Right ventricle myocardium superior (tissue), 1 donor: Measurements from ENCODE around the gene ZNF467. TPM values are rescaled to one million over a fixed set of nuclear protein-coding genes. Genes with fewer than 3 reads are reported as not detected.

Experiments
- ATAC-seq: fragments of 200-7000 bp; cut with Tn5 transposase; one replicate; pipeline ENCODE4 v1.9.1; 2020; ENCODE audit warnings: mild to moderate bottlenecking; ENCODE audit not compliant: poor library complexity
- DNase-seq: peaks from one replicate; pipeline ENCODE4 v3.0.0-alpha.2; 2020
- intact Hi-C: fragments of 100-400 bp; cut with DNase I; formaldehyde crosslinking; loops from one replicate; pipeline ENCODE4 v1.11.2; 2022
- total RNA-seq: library from RNA; stranded (reverse); fragmentation: NEBNext Ultra II Directional; extraction: Animal tissue kit (Norgen Biotek cat#: 25700); gene quantifications from one replicate; pipeline ENCODE4 v1.2.1, GENCODE V29; 2021
- donor health status: DM: no; HTN: yes; CAD: no; lungs with severe emphysema.

Gene ZNF467
- total RNA-seq, 1 donor from 2014 or later = 5.2 TPM

DNA sequence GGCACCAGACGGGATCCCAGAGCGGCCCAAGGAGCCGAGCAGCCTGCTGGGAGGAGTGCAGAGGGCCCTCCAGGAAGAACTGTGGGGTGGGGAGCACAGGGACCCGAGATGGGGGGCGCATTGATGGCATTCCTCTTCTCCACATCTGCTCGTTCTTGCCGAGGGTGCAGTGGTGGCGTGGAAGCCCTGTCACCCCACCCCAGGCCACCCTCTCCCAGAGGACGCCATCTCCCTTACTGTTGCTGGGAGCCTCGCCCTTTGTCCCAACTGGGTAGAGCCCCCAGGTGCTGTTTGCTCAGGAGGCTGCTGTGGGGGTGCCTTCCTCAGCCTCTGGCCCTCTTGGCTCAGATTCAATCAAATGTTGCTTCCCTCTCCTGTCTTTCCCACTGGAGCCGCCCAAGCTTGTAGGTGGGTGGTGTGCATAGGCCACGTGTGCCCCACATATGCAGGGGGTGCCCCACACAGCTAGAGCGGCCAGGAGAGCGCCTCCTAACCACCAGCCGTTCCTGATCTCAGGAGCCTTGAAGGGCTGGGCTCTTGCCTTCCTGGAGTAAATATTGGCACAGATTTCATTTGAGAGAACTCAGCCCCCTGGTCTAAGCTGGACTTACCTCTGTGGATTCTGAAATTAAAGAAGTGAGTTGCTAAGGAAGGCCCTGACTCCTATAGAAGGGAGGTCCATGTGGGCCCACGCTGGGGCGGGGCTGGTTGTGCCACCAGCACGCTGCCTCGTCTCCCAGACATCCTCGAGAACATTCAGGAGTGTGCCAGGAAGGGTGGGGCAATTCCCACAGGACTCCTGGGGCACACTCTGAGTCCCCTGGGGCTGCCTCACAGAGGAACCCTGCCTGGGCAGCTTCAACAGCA, 39.2 kb downstream of the ZNF467 start:
- intact Hi-C loops = no loop called here
- DNase-seq = no peak
- ATAC-seq = no peak

- intact Hi-C loops = no loop called here
- no peak for DNase-seq
- ATAC-seq = no peak
Observed at GRCh38 chr7:149733131-149733923, 40.1 kb downstream of the ZNF467 start.

DNA sequence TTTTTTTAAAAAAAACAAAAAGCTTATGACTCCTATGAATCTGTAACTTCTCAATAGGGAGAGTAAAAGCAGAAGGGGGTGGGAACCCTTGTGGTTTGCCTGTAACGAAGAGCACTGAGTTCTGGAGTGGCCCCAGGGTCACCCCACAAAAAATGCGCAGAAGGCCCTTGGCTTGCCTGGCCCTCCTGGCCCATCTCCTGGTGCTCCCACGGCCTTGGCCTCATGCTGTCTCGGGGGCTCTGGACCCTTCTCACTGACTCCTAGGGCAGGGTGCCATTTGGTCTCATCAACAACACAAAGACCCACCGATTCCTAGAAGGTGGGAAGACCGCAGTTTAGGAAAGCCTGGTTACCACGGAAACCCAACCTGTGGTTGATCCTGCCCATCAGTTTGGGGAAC, 40.8 kb downstream of the ZNF467 start:
- DNase-seq = no peak
- no peak for ATAC-seq

GRCh38 chr7:149732111-149732561, 41.3 kb downstream of the ZNF467 start:
- intact Hi-C loops = no loop called here
- DNase-seq = no peak
- ATAC-seq = peak; percentile 28

More for the DNA sequence above, 40.8 kb downstream of the ZNF467 start:
- intact Hi-C loops = no loop called here

GRCh38 chr7:149731207-149731955, 42.0 kb downstream of the ZNF467 start:
- ATAC-seq = no peak
- intact Hi-C loops = no loop called here
- DNase-seq = no peak

- intact Hi-C loops = no loop called here
- DNase-seq = peak; percentile 78
- peak; percentile 88 for ATAC-seq
Observed at GRCh38 chr7:149729983-149730801, 43.2 kb downstream of the ZNF467 start.

DNA sequence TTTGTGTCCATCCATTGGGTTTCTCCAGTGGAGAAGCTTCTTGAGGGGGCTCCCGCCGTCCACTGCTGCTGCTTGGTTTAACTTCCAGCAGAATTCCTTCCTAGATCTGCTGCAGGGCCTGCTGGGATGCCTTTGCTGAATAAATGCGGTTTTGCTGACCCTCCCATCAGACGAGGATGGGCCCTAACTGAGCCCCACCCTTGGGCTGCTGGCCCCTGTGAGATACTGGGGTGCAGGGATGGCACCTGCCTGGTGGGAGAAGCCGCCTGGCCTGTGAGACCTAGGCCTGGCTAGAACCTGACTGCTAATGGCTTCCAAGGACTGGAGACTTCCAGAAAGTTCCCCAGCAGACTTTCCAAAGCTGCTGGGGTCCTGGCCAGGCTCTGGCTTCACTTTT, 43.8 kb downstream of the ZNF467 start:
- DNase-seq (no peak), ATAC-seq (no peak)
- intact Hi-C loops = no loop called here

DNA sequence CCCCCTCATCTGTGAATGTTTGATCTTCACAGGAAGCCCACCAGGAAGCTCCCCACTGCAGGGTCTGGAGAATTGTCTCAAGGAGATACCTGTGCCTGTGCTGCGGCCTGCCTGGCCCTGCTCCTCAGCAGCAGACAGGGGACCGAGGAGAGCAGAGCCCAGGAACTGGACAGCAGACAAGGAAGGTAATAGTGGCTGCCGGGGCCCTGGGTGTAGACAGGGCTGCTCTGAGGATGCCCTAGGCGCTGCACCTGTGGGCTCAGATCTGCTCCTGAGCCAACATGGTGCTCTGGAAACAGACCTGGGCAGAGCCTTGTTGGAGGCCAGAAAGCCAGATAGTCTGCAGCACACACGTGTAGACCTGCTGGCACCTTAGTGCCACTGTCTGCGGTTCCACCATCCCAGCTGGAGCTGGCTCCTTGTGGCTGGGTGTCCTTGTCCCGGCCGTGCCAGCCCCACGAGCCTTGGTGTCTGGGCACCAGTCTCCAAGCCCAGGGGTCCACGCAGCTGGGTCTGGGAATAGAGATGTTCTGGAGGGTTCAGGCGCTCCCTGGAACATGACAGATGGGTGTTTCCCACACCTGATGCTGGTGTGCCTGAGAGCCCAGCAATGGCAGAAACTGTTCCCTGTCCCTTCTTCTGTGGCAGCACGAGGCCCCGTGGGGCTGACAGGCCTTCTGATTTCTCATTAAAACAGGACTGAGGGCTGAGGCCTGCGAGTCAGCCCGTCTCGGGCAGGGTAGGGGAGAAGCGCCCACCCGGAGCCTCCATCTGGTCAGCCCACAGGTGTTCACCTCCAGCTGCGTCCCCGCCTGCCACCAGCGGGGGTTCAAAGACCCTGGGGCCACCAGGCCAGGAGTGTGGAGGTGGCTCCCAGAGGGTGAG, 44.7 kb downstream of the ZNF467 start:
- ATAC-seq = no peak
- intact Hi-C loops = no loop called here
- no peak for DNase-seq

GRCh38 chr7:149727899-149728476, 45.4 kb downstream of the ZNF467 start:
- DNase-seq (no peak), ATAC-seq (no peak)
- intact Hi-C loops = no loop called here

GRCh38 chr7:149727053-149727898, 46.1 kb downstream of the ZNF467 start:
- ATAC-seq (no peak), DNase-seq (no peak)
- intact Hi-C loops = no loop called here

DNA sequence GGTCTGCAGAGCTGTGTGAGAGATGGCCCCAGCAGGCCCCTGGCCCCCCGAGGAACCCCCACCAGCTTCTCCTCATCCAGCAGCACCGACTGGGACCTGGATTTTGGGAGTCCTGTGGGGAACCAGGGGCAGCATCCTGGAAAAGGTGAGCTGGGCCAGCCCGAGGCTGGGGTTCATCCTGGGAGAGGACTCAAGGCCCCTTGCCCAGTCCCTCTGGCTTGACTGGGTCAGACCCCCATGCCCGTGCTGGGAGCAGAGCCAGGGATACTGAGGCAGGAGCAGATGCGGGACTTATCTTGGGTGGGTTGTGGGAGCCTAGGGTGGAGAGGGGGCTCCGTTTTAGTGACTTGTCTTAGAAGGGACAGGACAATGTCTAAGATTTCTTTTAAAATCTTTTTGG, 47.5 kb downstream of the ZNF467 start:
- intact Hi-C loops = no loop called here
- no peak for ATAC-seq
- DNase-seq = no peak

GRCh38 chr7:149725426-149725821, 48.0 kb downstream of the ZNF467 start:
- DNase-seq = no peak
- ATAC-seq = no peak
- intact Hi-C loops = no loop called here

GRCh38 chr7:149724661-149725425, 48.5 kb downstream of the ZNF467 start:
- intact Hi-C loops = no loop called here
- no peak for DNase-seq
- ATAC-seq = no peak

- intact Hi-C loops = no loop called here
- ATAC-seq = no peak
Observed at GRCh38 chr7:149723795-149724495, 49.4 kb downstream of the ZNF467 start.

More at GRCh38 chr7:149723795-149724495, 49.4 kb downstream of the ZNF467 start:
- no peak for DNase-seq
